Activated gamma-delta T cell treated with anti-CD3 and anti-CD28 coated beads, Interleukin-2, amount 50 U/mL, for 16 hours (primary cell): ENCODE results near the gene SYT4.
"Not testable (repeated sequence)": the region's sequence is repeated elsewhere in the genome, so short reads cannot be mapped to it uniquely, and the experiment has no call there.

Experiments
- DNase-seq: peaks from one replicate; pipeline ENCODE4 v3.0.0-alpha.2; 2020; ENCODE audit warnings: low read depth

SYT4 gene

GRCh38 chr18:43277164-43277600 is at the start of gene SYT4:
TSS of gene SYT4 (minus strand) at chr18:43277490. CDS start at chr18:43277281, 209 bp downstream.
- DNase-seq, result no peak

GRCh38 chr18:43322132-43322531 is 44.8 kb upstream of the SYT4 start:
- DNase-seq, result no peak

- no peak for DNase-seq
These were observed 37.7 kb upstream of the SYT4 start for GRCh38 chr18:43314941-43315340.

- DNase-seq, result no peak
These were observed 35.6 kb upstream of the SYT4 start for GRCh38 chr18:43312891-43313290.

GRCh38 chr18:43310239-43310638 is 32.9 kb upstream of the SYT4 start:
- no peak for DNase-seq

GRCh38 chr18:43303376-43303775 is 26.1 kb upstream of the SYT4 start:
- no peak for DNase-seq

GRCh38 chr18:43286187-43286586 is 8.9 kb upstream of the SYT4 start:
- not testable (repeated sequence) for DNase-seq

GRCh38 chr18:43283299-43283698 is 6.0 kb upstream of the SYT4 start:
- no peak for DNase-seq

- no peak for DNase-seq
These were observed 1.9 kb upstream of the SYT4 start for GRCh38 chr18:43279015-43279744.

GRCh38 chr18:43278355-43278754 is 1.1 kb upstream of the SYT4 start:
- no peak for DNase-seq

GRCh38 chr18:43276491-43276890 is 799 bp downstream of the SYT4 start:
- no peak for DNase-seq

- DNase-seq, result no peak
These were observed 1.7 kb downstream of the SYT4 start for GRCh38 chr18:43275546-43275945.

GRCh38 chr18:43274526-43274925 is 2.8 kb downstream of the SYT4 start:
- DNase-seq, result no peak

- DNase-seq, result no peak
These were observed 5.5 kb downstream of the SYT4 start for GRCh38 chr18:43271593-43272432.

- no peak for DNase-seq
These were observed 9.5 kb downstream of the SYT4 start for GRCh38 chr18:43267818-43268217.

- no peak for DNase-seq
These were observed 11.8 kb downstream of the SYT4 start for GRCh38 chr18:43265465-43265864.

- no peak for DNase-seq
These were observed 28.6 kb downstream of the SYT4 start for GRCh38 chr18:43248610-43249249.

- DNase-seq, result no peak
These were observed 29.3 kb downstream of the SYT4 start for GRCh38 chr18:43247944-43248343.

- DNase-seq, result no peak
These were observed 38.9 kb downstream of the SYT4 start for GRCh38 chr18:43238429-43238828.

GRCh38 chr18:43236921-43237320 is 40.4 kb downstream of the SYT4 start:
- DNase-seq, result no peak

- DNase-seq, result no peak
These were observed 42.4 kb downstream of the SYT4 start for GRCh38 chr18:43234889-43235288.

- no peak for DNase-seq
These were observed 54.8 kb downstream of the SYT4 start for GRCh38 chr18:43222501-43222900.

- DNase-seq, result no peak
These were observed 56.6 kb downstream of the SYT4 start for GRCh38 chr18:43220691-43221090.
